NT2/D1 (cell line): ENCODE measurements around the gene AHR.

Experiments
- YY1 ChIP-seq: IDR thresholded peaks from 2 replicates; pipeline ENCODE4 v1.6.1; 2011; ENCODE audit not compliant: insufficient read length, insufficient read depth
- ZNF274 ChIP-seq: IDR thresholded peaks from 2 replicates; pipeline ENCODE4 v1.6.1; 2011; ENCODE audit warnings: mild to moderate bottlenecking, low read depth, low read length

GRCh38 chr7:17302575-17303142, 4.2 kb downstream of the AHR start:
- TF ChIP-seq YY1 (no peak), ZNF274 (no peak)
